Panc1 (cell line): ENCODE data around the gene CCBE1.

ENCODE experiments used
- POLR2AphosphoS5 ChIP-seq: IDR thresholded peaks from 2 replicates; pipeline ENCODE4 v1.6.1; 2012; ENCODE audit warnings: mild to moderate bottlenecking, low read depth, low read length, moderate library complexity
- TF ChIP-seq, protein P1 (sequence below): fragments of 450-650 bp; IDR thresholded peaks from 2 replicates; pipeline ENCODE4 v1.5.1; 2017; ENCODE audit warnings: mild to moderate bottlenecking
- TF ChIP-seq, protein P2 (sequence below), 2 experiments: IDR thresholded peaks; 2 replicates each; pipeline ENCODE4 v1.6.1; 2011 to 2012; ENCODE audit warnings: low read depth in 2 of 2, control low read depth in 1 of 2, low read length in 1 of 2, mild to moderate bottlenecking in 1 of 2, moderate library complexity in 1 of 2; ENCODE audit not compliant: insufficient read depth in 1 of 2

DNA sequence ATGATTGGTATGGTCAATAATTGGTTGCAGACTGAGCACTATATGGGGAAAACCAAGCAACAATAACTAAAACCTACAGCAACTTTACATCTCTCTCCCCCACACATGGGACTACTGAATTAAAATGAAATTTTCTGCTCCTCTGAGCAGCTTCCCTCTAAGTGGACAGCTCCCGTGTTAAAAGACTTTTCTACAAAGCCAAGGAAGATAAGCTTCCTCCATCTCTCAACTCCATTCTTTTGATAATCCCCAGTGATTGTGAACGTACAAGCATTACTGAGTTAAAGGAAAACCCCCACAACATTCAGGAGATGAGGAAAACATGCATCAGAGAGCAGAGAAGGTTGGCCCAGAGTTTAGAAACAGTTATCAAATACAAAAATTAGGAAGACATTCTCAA, 21.9 kb downstream of the CCBE1 start:
- no peak for TF ChIP-seq POLR2AphosphoS5
- TF ChIP-seq, protein P1, sequence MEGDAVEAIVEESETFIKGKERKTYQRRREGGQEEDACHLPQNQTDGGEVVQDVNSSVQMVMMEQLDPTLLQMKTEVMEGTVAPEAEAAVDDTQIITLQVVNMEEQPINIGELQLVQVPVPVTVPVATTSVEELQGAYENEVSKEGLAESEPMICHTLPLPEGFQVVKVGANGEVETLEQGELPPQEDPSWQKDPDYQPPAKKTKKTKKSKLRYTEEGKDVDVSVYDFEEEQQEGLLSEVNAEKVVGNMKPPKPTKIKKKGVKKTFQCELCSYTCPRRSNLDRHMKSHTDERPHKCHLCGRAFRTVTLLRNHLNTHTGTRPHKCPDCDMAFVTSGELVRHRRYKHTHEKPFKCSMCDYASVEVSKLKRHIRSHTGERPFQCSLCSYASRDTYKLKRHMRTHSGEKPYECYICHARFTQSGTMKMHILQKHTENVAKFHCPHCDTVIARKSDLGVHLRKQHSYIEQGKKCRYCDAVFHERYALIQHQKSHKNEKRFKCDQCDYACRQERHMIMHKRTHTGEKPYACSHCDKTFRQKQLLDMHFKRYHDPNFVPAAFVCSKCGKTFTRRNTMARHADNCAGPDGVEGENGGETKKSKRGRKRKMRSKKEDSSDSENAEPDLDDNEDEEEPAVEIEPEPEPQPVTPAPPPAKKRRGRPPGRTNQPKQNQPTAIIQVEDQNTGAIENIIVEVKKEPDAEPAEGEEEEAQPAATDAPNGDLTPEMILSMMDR: no peak
- TF ChIP-seq, protein P2, sequence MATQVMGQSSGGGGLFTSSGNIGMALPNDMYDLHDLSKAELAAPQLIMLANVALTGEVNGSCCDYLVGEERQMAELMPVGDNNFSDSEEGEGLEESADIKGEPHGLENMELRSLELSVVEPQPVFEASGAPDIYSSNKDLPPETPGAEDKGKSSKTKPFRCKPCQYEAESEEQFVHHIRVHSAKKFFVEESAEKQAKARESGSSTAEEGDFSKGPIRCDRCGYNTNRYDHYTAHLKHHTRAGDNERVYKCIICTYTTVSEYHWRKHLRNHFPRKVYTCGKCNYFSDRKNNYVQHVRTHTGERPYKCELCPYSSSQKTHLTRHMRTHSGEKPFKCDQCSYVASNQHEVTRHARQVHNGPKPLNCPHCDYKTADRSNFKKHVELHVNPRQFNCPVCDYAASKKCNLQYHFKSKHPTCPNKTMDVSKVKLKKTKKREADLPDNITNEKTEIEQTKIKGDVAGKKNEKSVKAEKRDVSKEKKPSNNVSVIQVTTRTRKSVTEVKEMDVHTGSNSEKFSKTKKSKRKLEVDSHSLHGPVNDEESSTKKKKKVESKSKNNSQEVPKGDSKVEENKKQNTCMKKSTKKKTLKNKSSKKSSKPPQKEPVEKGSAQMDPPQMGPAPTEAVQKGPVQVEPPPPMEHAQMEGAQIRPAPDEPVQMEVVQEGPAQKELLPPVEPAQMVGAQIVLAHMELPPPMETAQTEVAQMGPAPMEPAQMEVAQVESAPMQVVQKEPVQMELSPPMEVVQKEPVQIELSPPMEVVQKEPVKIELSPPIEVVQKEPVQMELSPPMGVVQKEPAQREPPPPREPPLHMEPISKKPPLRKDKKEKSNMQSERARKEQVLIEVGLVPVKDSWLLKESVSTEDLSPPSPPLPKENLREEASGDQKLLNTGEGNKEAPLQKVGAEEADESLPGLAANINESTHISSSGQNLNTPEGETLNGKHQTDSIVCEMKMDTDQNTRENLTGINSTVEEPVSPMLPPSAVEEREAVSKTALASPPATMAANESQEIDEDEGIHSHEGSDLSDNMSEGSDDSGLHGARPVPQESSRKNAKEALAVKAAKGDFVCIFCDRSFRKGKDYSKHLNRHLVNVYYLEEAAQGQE (IDR thresholded peaks at IDR 0.05; ENCODE audit: insufficient read depth in 1 of 2, low read depth in 2 of 2, low read length in 1 of 2): no peak
